ENCODE results near the gene PPIP5K2.
"Not testable (repeated sequence)": the region's sequence is repeated elsewhere in the genome, so short reads cannot be mapped to it uniquely, and the experiment has no call there.

Gene PPIP5K2

DNA sequence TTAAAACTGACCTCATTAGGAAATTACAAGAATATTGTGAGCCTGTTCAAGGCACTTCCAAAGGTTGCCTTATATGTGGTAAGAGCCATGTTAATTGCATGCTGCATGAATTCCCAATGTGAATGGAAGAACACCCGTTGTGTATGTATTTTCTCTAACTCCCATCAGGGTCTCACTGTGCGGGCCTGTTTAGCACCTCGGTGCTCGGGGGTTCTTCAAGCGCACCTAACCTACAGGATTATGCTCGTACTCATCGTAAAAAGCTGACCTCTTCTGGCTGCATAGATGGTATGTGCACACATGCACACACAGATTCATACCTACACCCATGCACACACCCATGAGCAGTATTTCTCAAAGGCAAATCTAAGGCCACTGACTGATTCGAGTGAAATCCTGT is 66.1 kb downstream of the PPIP5K2 start:
- TF ChIP-seq, protein P1, sequence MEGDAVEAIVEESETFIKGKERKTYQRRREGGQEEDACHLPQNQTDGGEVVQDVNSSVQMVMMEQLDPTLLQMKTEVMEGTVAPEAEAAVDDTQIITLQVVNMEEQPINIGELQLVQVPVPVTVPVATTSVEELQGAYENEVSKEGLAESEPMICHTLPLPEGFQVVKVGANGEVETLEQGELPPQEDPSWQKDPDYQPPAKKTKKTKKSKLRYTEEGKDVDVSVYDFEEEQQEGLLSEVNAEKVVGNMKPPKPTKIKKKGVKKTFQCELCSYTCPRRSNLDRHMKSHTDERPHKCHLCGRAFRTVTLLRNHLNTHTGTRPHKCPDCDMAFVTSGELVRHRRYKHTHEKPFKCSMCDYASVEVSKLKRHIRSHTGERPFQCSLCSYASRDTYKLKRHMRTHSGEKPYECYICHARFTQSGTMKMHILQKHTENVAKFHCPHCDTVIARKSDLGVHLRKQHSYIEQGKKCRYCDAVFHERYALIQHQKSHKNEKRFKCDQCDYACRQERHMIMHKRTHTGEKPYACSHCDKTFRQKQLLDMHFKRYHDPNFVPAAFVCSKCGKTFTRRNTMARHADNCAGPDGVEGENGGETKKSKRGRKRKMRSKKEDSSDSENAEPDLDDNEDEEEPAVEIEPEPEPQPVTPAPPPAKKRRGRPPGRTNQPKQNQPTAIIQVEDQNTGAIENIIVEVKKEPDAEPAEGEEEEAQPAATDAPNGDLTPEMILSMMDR (IDR thresholded peaks at IDR 0.05; ENCODE audit: poor library complexity, severe bottlenecking), result no peak
- Histone ChIP-seq H3K4me1 (ENCODE audit: insufficient read depth, poor library complexity, severe bottlenecking) (no peaks in the 10 kb centered on the region), H3K9me3 (ENCODE audit: severe bottlenecking) (no peaks in the 10 kb centered on the region), H3K4me3 (ENCODE audit: severe bottlenecking) (no peak overlapping the region), H3K27me3 (ENCODE audit: insufficient read depth, poor library complexity, severe bottlenecking) (no peaks in the 10 kb centered on the region), H3K36me3 (ENCODE audit: low read depth) (peaks cover 74% of the 10 kb centered on the region), H3K27ac (ENCODE audit: poor library complexity, severe bottlenecking) (no peak overlapping the region)
- ATAC-seq (ENCODE audit: low read depth) (no peak), DNase-seq (ENCODE audit: low spot score) (no peak)

DNA sequence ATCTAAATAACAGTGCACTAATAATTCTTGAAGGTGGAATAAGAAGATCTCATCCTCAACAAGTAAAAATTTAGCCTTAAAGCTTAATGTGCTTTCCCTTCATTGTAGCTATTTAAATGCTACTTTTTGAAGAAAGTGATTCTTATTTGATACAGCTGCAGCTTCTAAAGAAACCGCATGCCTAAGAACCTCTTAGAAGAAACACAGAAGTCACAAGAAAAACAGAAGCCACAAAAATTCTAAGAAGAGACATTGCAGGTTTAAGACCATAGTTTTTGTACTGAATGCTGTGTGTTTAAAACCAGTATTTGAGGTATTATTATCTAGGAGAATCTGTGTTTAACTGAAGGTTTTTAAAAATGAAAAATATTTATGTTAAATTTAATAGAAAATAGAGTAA is 68.3 kb downstream of the PPIP5K2 start:
- Histone ChIP-seq H3K4me1 (ENCODE audit: insufficient read depth, poor library complexity, severe bottlenecking) (no peaks in the 10 kb centered on the region), H3K4me3 (ENCODE audit: severe bottlenecking) (no peak overlapping the region), H3K36me3 (ENCODE audit: low read depth) (peaks cover 65% of the 10 kb centered on the region), H3K27me3 (ENCODE audit: insufficient read depth, poor library complexity, severe bottlenecking) (no peaks in the 10 kb centered on the region), H3K9me3 (ENCODE audit: severe bottlenecking) (no peaks in the 10 kb centered on the region), H3K27ac (ENCODE audit: poor library complexity, severe bottlenecking) (no peak overlapping the region)
- ATAC-seq (ENCODE audit: low read depth) (no peak), DNase-seq (ENCODE audit: low spot score) (no peak)
- TF ChIP-seq, protein P1 (IDR thresholded peaks at IDR 0.05; ENCODE audit: poor library complexity, severe bottlenecking), result no peak

DNA sequence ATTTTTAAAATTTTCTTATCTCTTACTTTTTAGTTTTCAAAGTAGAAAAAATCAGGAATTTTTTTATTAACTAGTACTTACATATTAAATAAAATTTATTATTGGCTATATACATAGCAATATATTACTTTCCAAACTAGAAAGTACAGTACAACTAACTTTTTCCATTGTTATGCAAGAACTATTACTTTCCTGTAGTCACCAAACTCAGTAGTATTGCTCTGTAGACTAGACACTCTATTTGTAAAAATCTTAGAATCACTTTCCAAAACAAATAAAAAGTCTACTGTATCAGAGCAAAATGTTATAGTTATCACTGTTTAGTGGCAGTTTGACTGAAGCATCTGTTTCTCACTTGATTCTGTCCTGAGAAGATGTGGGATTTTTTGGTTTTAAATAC is 83.1 kb downstream of the PPIP5K2 start:
- ATAC-seq (ENCODE audit: low read depth) (no peak), DNase-seq (ENCODE audit: low spot score) (no peak)
- no peaks in the 10 kb centered on the region for H3K9me3 ChIP-seq (ENCODE audit: severe bottlenecking)
- H3K4me3 ChIP-seq (ENCODE audit: severe bottlenecking), result no peak overlapping the region
- peaks cover 26% of the 10 kb centered on the region for H3K36me3 ChIP-seq (ENCODE audit: low read depth)
- no peaks in the 10 kb centered on the region for H3K4me1 ChIP-seq (ENCODE audit: insufficient read depth, poor library complexity, severe bottlenecking)
- no peaks in the 10 kb centered on the region for H3K27me3 ChIP-seq (ENCODE audit: insufficient read depth, poor library complexity, severe bottlenecking)
- TF ChIP-seq, protein P1 (IDR thresholded peaks at IDR 0.05; ENCODE audit: poor library complexity, severe bottlenecking), result no peak
- no peak overlapping the region for H3K27ac ChIP-seq (ENCODE audit: poor library complexity, severe bottlenecking)

DNA sequence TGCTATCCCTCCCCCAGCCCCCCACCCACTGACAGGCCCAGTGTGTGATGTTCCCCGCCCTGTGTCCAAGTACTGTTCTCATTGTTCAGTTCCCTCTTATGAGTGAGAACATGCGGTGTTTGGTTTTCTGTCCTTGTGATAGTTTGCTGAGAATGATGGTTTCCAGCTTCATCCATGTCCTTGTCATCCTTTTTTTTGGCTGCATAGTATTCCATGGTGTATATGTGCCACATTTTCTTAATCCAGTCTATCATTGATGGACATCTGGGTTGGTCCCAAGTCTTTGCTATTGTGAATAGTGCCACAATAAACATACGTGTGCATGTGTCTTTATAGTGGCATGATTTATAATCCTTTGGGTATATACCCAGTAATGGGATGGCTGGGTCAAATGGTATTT is 84.9 kb downstream of the PPIP5K2 start:
- ATAC-seq (ENCODE audit: low read depth); H3K4me3 ChIP-seq (ENCODE audit: severe bottlenecking); H3K27ac ChIP-seq (ENCODE audit: poor library complexity, severe bottlenecking); H3K27me3 ChIP-seq (ENCODE audit: insufficient read depth, poor library complexity, severe bottlenecking); DNase-seq (ENCODE audit: low spot score); H3K4me1 ChIP-seq (ENCODE audit: insufficient read depth, poor library complexity, severe bottlenecking); H3K9me3 ChIP-seq (ENCODE audit: severe bottlenecking): not testable (repeated sequence)
- peaks cover 12% of the 10 kb centered on the region for H3K36me3 ChIP-seq (ENCODE audit: low read depth)

DNA sequence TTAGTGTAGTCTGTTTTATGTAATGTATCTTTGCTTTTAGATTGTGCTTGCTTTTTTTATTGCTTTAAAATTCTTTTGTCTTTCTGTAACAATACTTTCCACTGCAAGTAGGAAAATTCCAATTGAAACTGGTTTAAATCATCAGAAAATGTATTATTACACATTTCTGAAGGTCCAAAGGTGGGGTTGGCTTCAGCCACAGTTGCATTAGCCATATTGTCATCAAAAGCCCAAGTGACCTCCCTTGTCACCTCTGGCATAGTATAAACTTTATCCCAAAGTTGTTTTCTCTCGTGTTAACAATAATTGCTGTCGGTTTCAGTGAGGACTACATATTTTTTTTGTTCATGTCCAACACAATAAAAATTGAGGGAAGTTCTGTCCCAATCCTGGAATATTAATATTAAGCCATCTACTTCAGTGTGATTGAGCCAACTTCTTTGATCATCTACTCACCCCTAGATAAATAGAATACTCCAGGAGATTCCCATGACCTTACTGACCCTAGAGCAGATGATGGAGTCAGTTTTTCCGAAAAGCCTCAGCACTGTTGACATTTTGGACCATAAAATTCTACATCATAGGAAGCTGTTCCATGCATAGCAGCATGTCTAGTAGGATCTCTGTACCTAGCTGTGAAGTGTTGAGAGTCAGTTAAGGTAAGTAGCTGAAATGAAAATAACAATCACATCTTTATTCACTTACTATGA is 86.0 kb downstream of the PPIP5K2 start:
- no peak for ATAC-seq (ENCODE audit: low read depth)
- no peaks in the 10 kb centered on the region for H3K27me3 ChIP-seq (ENCODE audit: insufficient read depth, poor library complexity, severe bottlenecking)
- H3K4me1 ChIP-seq (ENCODE audit: insufficient read depth, poor library complexity, severe bottlenecking), result no peaks in the 10 kb centered on the region
- TF ChIP-seq, protein P1 (IDR thresholded peaks at IDR 0.05; ENCODE audit: poor library complexity, severe bottlenecking), result no peak
- H3K27ac ChIP-seq (ENCODE audit: poor library complexity, severe bottlenecking), result no peak overlapping the region
- DNase-seq (ENCODE audit: low spot score), result no peak
- peaks cover 12% of the 10 kb centered on the region for H3K36me3 ChIP-seq (ENCODE audit: low read depth)
- no peak overlapping the region for H3K4me3 ChIP-seq (ENCODE audit: severe bottlenecking)
- H3K9me3 ChIP-seq (ENCODE audit: severe bottlenecking), result no peaks in the 10 kb centered on the region

All from RWPE2 (cell line).